ENCODE results near the gene TRPM4.
A peak's percentile ranks its signal among the peaks of the same experiment; 100 is the strongest.
"Not testable (repeated sequence)": the region's sequence is repeated elsewhere in the genome, so short reads cannot be mapped to it uniquely, and the experiment has no call there.

The TRPM4 gene

GRCh38 chr19:49126575-49126974 lies 31.0 kb upstream of the TRPM4 start:
- TF ChIP-seq CTCF (IDR thresholded peaks at IDR 0.05) = no peak
- H3K27ac Mint-ChIP-seq = no peak overlapping the region
- peaks cover 44% of the 10 kb centered on the region for H3K27me3 Mint-ChIP-seq (ENCODE audit: low read depth, poor library complexity)
- no peak overlapping the region for H3K4me3 Mint-ChIP-seq
- no peaks in the 10 kb centered on the region for H3K9me3 Mint-ChIP-seq
- H3K36me3 Mint-ChIP-seq (ENCODE audit: low read depth) = no peaks in the 10 kb centered on the region
- peaks cover 26% of the 10 kb centered on the region for H3K4me1 Mint-ChIP-seq
- no peak for DNase-seq

- Mint-ChIP-seq H3K27me3 (ENCODE audit: low read depth, poor library complexity) (peaks cover 37% of the 10 kb centered on the region), H3K4me1 (peaks cover 26% of the 10 kb centered on the region)
- H3K9me3 Mint-ChIP-seq; H3K27ac Mint-ChIP-seq; DNase-seq; H3K36me3 Mint-ChIP-seq (ENCODE audit: low read depth); H3K4me3 Mint-ChIP-seq: not testable (repeated sequence)
These were observed 30.4 kb upstream of the TRPM4 start for GRCh38 chr19:49127225-49127624.

- Mint-ChIP-seq H3K4me3 (peak overlapping the region; percentile 82), H3K4me1 (peaks cover 26% of the 10 kb centered on the region), H3K27ac (peak overlapping the region; percentile 94), H3K27me3 (ENCODE audit: low read depth, poor library complexity) (peaks cover 30% of the 10 kb centered on the region), H3K36me3 (ENCODE audit: low read depth) (peaks cover 5% of the 10 kb centered on the region), H3K9me3 (no peaks in the 10 kb centered on the region)
- peak; percentile 97 for DNase-seq
- no peak for TF ChIP-seq CTCF (IDR thresholded peaks at IDR 0.05)
These were observed 29.7 kb upstream of the TRPM4 start for GRCh38 chr19:49127674-49128544.

GRCh38 chr19:49128545-49129237 lies 28.9 kb upstream of the TRPM4 start:
- DNase-seq = no peak
- Mint-ChIP-seq H3K36me3 (ENCODE audit: low read depth) (peaks cover 12% of the 10 kb centered on the region), H3K9me3 (no peaks in the 10 kb centered on the region), H3K4me3 (peak overlapping the region; percentile 82), H3K4me1 (peaks cover 26% of the 10 kb centered on the region), H3K27me3 (ENCODE audit: low read depth, poor library complexity) (peaks cover 22% of the 10 kb centered on the region), H3K27ac (peak overlapping the region; percentile 67)
- TF ChIP-seq CTCF (IDR thresholded peaks at IDR 0.05) = no peak

- Mint-ChIP-seq H3K4me3 (peak overlapping the region; percentile 82), H3K9me3 (no peaks in the 10 kb centered on the region), H3K4me1 (peaks cover 26% of the 10 kb centered on the region), H3K36me3 (ENCODE audit: low read depth) (peaks cover 17% of the 10 kb centered on the region), H3K27me3 (ENCODE audit: low read depth, poor library complexity) (peaks cover 20% of the 10 kb centered on the region), H3K27ac (no peak overlapping the region)
- no peak for TF ChIP-seq CTCF (IDR thresholded peaks at IDR 0.05)
- peak; percentile 37 for DNase-seq
These were observed 28.4 kb upstream of the TRPM4 start for GRCh38 chr19:49129238-49129583.

GRCh38 chr19:49130325-49130724 lies 27.3 kb upstream of the TRPM4 start:
- TF ChIP-seq CTCF (IDR thresholded peaks at IDR 0.05) = no peak
- peaks cover 5% of the 10 kb centered on the region for H3K9me3 Mint-ChIP-seq
- peaks cover 23% of the 10 kb centered on the region for H3K4me1 Mint-ChIP-seq
- no peak overlapping the region for H3K4me3 Mint-ChIP-seq
- no peak overlapping the region for H3K27ac Mint-ChIP-seq
- DNase-seq = no peak
- peaks cover 15% of the 10 kb centered on the region for H3K27me3 Mint-ChIP-seq (ENCODE audit: low read depth, poor library complexity)
- H3K36me3 Mint-ChIP-seq (ENCODE audit: low read depth) = peaks cover 26% of the 10 kb centered on the region
